ENCODE measurements around the gene DDX46. TPM values are rescaled to one million over a fixed set of nuclear protein-coding genes. Genes with fewer than 3 reads are reported as not detected.
A peak's percentile ranks its signal among the peaks of the same experiment; 100 is the strongest.

The DDX46 gene
- polyA plus RNA-seq, 1 donor from 2014 or later, result 46.8 TPM

- H3K9ac ChIP-seq (ENCODE audit: low read length), result peak within 1 kb of the TSS; percentile 92
- H3K9me3 ChIP-seq (ENCODE audit: low read length), result no peaks in the 10 kb centered on the region
- H3K9me2 ChIP-seq (ENCODE audit: insufficient read depth, low read length), result no peaks in the 10 kb centered on the region
- peak within 1 kb of the TSS; percentile 87 for H3K27ac ChIP-seq (ENCODE audit: low read length)
- peak within 1 kb of the TSS; percentile 74 for H3K4me3 ChIP-seq (ENCODE audit: low read length)
- H2AFZ ChIP-seq (ENCODE audit: low read depth, low read length), result peak within 1 kb of the TSS; percentile 66
- H3K27me3 ChIP-seq (ENCODE audit: insufficient read depth, low read depth, low read length), result no peaks in the 10 kb centered on the region
- H3K79me2 ChIP-seq (replicated peaks; ENCODE audit: insufficient read depth, low read length), result peaks cover 31% of the 10 kb centered on the region
- peaks cover 7% of the 10 kb centered on the region for H3F3A ChIP-seq (ENCODE audit: insufficient read depth, low read length, poor library complexity, severe bottlenecking)
- TF ChIP-seq CTCF (IDR thresholded peaks at IDR 0.05; ENCODE audit: poor library complexity, severe bottlenecking) (peak; percentile 86), MXI1 (conservative IDR thresholded peaks at IDR 0.05; ENCODE audit: poor library complexity, severe bottlenecking) (peak; percentile 64), EZH2 (IDR thresholded peaks at IDR 0.05; ENCODE audit: borderline replicate concordance, insufficient read depth, low read length, poor library complexity, severe bottlenecking) (no peak), SMC3 (conservative IDR thresholded peaks at IDR 0.05; ENCODE audit: poor library complexity) (peak; percentile 72), RAD21 (conservative IDR thresholded peaks at IDR 0.05) (peak; percentile 59), EP300 (conservative IDR thresholded peaks at IDR 0.05; ENCODE audit: poor library complexity, severe bottlenecking) (peak; percentile 31), REST (IDR thresholded peaks at IDR 0.05; ENCODE audit: borderline replicate concordance) (peak; percentile 84), TAF1 (IDR thresholded peaks at IDR 0.05; ENCODE audit: low read depth) (no peak), POLR2AphosphoS5 (IDR thresholded peaks at IDR 0.05) (peak; percentile 100)
- no peaks in the 10 kb centered on the region for H4K20me1 ChIP-seq (ENCODE audit: insufficient read depth)
- peak within 1 kb of the TSS; percentile 66 for H3K4me2 ChIP-seq (ENCODE audit: low read length)
- H3K36me3 ChIP-seq (ENCODE audit: insufficient read depth, low read length), result no peaks in the 10 kb centered on the region
Observed at GRCh38 chr5:134738133-134738962, 20.2 kb upstream of the DDX46 start, which contains the start of gene CAMLG. CAMLG (plus strand) TSS chr5:134738548; CDS start chr5:134738621, 73 bp downstream.

GRCh38 chr5:134738963-134739661, 19.5 kb upstream of the DDX46 start:
- H3K27ac ChIP-seq (ENCODE audit: low read length), result peak overlapping the region; percentile 87
- H3K36me3 ChIP-seq (ENCODE audit: insufficient read depth, low read length), result no peaks in the 10 kb centered on the region
- peak overlapping the region; percentile 74 for H3K4me3 ChIP-seq (ENCODE audit: low read length)
- no peak for TF ChIP-seq SMC3 (conservative IDR thresholded peaks at IDR 0.05; ENCODE audit: poor library complexity)
- no peak for TF ChIP-seq RAD21 (conservative IDR thresholded peaks at IDR 0.05)
- TF ChIP-seq REST (IDR thresholded peaks at IDR 0.05; ENCODE audit: borderline replicate concordance), result peak; percentile 25
- TF ChIP-seq CTCF (IDR thresholded peaks at IDR 0.05; ENCODE audit: poor library complexity, severe bottlenecking), result peak; percentile 53
- TF ChIP-seq EP300 (conservative IDR thresholded peaks at IDR 0.05; ENCODE audit: poor library complexity, severe bottlenecking), result no peak
- no peak for TF ChIP-seq EZH2 (IDR thresholded peaks at IDR 0.05; ENCODE audit: borderline replicate concordance, insufficient read depth, low read length, poor library complexity, severe bottlenecking)
- peak; percentile 60 for TF ChIP-seq MXI1 (conservative IDR thresholded peaks at IDR 0.05; ENCODE audit: poor library complexity, severe bottlenecking)
- TF ChIP-seq POLR2AphosphoS5 (IDR thresholded peaks at IDR 0.05), result peak; percentile 34
- no peak for TF ChIP-seq TAF1 (IDR thresholded peaks at IDR 0.05; ENCODE audit: low read depth)
- no peaks in the 10 kb centered on the region for H3K9me2 ChIP-seq (ENCODE audit: insufficient read depth, low read length)
- no peaks in the 10 kb centered on the region for H3K9me3 ChIP-seq (ENCODE audit: low read length)
- peak overlapping the region; percentile 61 for H2AFZ ChIP-seq (ENCODE audit: low read depth, low read length)
- peaks cover 31% of the 10 kb centered on the region for H3K79me2 ChIP-seq (replicated peaks; ENCODE audit: insufficient read depth, low read length)
- no peaks in the 10 kb centered on the region for H4K20me1 ChIP-seq (ENCODE audit: insufficient read depth)
- no peaks in the 10 kb centered on the region for H3K27me3 ChIP-seq (ENCODE audit: insufficient read depth, low read depth, low read length)
- peak overlapping the region; percentile 66 for H3K4me2 ChIP-seq (ENCODE audit: low read length)
- H3K9ac ChIP-seq (ENCODE audit: low read length), result peak overlapping the region; percentile 92
- H3F3A ChIP-seq (ENCODE audit: insufficient read depth, low read length, poor library complexity, severe bottlenecking), result peaks cover 7% of the 10 kb centered on the region
